Esophagus squamous epithelium (tissue), 4 donors: ENCODE results near the gene OTUD5.

Source experiments
- POLR2A ChIP-seq, 4 donors: fragments of 450-650 bp; IDR thresholded peaks; one replicate each; pipeline ENCODE4 v1.6.1; 2017; ENCODE audit warnings: antibody characterized with exemption in 4 of 4, mild to moderate bottlenecking in 4 of 4, moderate library complexity in 3 of 4
- TF ChIP-seq, protein P1 (sequence below), 6 experiments: fragments of 450-650 bp in 4 of 6; fragments of 200-600 bp in 2 of 6; sonication (generic) in 2 of 6; IDR thresholded peaks; one replicate each; pipeline ENCODE4 v1.5.1; 2016 to 2019; ENCODE audit warnings: antibody characterized with exemption in 6 of 6, mild to moderate bottlenecking in 4 of 6, moderate library complexity in 4 of 6

GRCh38 chrX:48908600-48908999 lies 48.8 kb downstream of the OTUD5 start:
- TF ChIP-seq, protein P1, sequence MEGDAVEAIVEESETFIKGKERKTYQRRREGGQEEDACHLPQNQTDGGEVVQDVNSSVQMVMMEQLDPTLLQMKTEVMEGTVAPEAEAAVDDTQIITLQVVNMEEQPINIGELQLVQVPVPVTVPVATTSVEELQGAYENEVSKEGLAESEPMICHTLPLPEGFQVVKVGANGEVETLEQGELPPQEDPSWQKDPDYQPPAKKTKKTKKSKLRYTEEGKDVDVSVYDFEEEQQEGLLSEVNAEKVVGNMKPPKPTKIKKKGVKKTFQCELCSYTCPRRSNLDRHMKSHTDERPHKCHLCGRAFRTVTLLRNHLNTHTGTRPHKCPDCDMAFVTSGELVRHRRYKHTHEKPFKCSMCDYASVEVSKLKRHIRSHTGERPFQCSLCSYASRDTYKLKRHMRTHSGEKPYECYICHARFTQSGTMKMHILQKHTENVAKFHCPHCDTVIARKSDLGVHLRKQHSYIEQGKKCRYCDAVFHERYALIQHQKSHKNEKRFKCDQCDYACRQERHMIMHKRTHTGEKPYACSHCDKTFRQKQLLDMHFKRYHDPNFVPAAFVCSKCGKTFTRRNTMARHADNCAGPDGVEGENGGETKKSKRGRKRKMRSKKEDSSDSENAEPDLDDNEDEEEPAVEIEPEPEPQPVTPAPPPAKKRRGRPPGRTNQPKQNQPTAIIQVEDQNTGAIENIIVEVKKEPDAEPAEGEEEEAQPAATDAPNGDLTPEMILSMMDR (IDR thresholded peaks at IDR 0.05): no peak
- no peak for TF ChIP-seq POLR2A (IDR thresholded peaks at IDR 0.05)
